ENCODE data around the gene ERCC2. TPM values are rescaled to one million over a fixed set of nuclear protein-coding genes. Genes with fewer than 3 reads are reported as not detected.

The ERCC2 gene
- total and polyA plus RNA-seq, 2 experiments from 2014 or later: 33.3 to 81.1 TPM

DNA sequence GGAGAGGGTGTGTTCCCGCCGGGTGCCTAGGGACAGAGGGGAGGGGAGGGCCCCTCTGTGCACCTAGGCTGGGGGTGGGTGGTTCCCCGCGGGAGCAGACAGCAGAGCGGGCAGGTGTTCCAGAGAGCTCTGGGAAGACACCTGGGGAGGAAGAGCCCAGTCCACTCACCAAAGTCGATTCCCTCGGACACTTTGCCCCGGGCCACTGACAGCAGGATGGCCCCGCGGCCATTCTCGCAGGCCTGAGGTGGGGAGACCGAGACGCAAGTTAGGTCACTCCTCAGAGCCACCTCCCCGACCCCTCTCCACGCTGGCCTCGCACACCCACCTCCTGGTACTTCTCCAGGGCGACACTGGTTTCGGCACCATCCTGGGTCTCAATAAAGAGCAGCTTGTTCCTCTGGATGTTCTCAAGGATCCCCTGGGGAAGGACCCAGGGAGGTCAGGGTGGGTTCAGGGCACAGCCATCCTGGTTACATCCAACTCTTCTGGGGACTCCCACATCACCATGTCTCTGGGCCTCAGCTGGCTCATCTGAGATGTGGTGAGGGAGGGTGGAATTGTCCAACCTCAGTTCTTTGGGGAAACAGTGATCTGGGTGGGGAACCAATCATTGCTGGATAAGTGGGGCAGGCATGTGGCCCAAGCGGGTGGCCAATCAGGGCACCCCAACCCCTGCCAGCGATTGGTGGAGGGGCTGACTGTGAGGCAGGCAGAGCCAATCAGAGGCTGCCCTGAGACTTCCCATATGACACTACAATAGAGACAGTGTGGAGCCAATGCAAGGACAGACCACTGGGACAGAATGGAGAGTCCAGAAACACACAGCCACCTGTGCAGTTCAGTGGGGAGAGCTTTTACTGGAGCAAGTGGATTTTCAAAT, 17.2 kb downstream of the ERCC2 start:
- no peak for DNase-seq (ENCODE audit: low spot score)
- Mint-ChIP-seq H3K36me3 (ENCODE audit: low read depth) (peaks cover 73% of the 10 kb centered on the region), H3K9me3 (no peaks in the 10 kb centered on the region), H3K4me3 (no peak overlapping the region), H3K27me3 (ENCODE audit: insufficient read depth, low read depth, poor library complexity) (peaks cover 17% of the 10 kb centered on the region), H3K27ac (no peak overlapping the region), H3K4me1 (no peaks in the 10 kb centered on the region; the same call in 1 of the 3 replicates)
- H3K36me3 ChIP-seq (ENCODE audit: insufficient read depth): peaks cover 27% of the 10 kb centered on the region; the same call in 1 of the 2 replicates
- no peak overlapping the region for H3K4me2 ChIP-seq
- H3K4me3 ChIP-seq: no peak overlapping the region
- no peaks in the 10 kb centered on the region for H3K79me2 ChIP-seq (replicated peaks; ENCODE audit: insufficient read depth)
- no peaks in the 10 kb centered on the region for H3F3A ChIP-seq (replicated peaks; ENCODE audit: low read depth)
- no peaks in the 10 kb centered on the region for H3K9me2 ChIP-seq (ENCODE audit: insufficient read depth)
- H3K4me1 ChIP-seq (ENCODE audit: insufficient read depth): no peaks in the 10 kb centered on the region
- H3K27me3 ChIP-seq (ENCODE audit: insufficient read depth): no peaks in the 10 kb centered on the region
- no peak for TF ChIP-seq NANOG (IDR thresholded peaks at IDR 0.05; ENCODE audit: borderline replicate concordance)
- no peak for TF ChIP-seq EZH2 (IDR thresholded peaks at IDR 0.05; ENCODE audit: low read depth, unreplicated experiment)
- TF ChIP-seq JUNB (IDR thresholded peaks at IDR 0.05; ENCODE audit: unreplicated experiment): no peak
- TF ChIP-seq ZNF331 (CRISPR knock-in tag; IDR thresholded peaks at IDR 0.05; ENCODE audit: low read depth): no peak
- TF ChIP-seq STAT1 (IDR thresholded peaks at IDR 0.05; ENCODE audit: unreplicated experiment): no peak
- no peak for TF ChIP-seq CREB1 (CRISPR knock-in tag; IDR thresholded peaks at IDR 0.05; ENCODE audit: low read depth)
- TF ChIP-seq, protein P1, sequence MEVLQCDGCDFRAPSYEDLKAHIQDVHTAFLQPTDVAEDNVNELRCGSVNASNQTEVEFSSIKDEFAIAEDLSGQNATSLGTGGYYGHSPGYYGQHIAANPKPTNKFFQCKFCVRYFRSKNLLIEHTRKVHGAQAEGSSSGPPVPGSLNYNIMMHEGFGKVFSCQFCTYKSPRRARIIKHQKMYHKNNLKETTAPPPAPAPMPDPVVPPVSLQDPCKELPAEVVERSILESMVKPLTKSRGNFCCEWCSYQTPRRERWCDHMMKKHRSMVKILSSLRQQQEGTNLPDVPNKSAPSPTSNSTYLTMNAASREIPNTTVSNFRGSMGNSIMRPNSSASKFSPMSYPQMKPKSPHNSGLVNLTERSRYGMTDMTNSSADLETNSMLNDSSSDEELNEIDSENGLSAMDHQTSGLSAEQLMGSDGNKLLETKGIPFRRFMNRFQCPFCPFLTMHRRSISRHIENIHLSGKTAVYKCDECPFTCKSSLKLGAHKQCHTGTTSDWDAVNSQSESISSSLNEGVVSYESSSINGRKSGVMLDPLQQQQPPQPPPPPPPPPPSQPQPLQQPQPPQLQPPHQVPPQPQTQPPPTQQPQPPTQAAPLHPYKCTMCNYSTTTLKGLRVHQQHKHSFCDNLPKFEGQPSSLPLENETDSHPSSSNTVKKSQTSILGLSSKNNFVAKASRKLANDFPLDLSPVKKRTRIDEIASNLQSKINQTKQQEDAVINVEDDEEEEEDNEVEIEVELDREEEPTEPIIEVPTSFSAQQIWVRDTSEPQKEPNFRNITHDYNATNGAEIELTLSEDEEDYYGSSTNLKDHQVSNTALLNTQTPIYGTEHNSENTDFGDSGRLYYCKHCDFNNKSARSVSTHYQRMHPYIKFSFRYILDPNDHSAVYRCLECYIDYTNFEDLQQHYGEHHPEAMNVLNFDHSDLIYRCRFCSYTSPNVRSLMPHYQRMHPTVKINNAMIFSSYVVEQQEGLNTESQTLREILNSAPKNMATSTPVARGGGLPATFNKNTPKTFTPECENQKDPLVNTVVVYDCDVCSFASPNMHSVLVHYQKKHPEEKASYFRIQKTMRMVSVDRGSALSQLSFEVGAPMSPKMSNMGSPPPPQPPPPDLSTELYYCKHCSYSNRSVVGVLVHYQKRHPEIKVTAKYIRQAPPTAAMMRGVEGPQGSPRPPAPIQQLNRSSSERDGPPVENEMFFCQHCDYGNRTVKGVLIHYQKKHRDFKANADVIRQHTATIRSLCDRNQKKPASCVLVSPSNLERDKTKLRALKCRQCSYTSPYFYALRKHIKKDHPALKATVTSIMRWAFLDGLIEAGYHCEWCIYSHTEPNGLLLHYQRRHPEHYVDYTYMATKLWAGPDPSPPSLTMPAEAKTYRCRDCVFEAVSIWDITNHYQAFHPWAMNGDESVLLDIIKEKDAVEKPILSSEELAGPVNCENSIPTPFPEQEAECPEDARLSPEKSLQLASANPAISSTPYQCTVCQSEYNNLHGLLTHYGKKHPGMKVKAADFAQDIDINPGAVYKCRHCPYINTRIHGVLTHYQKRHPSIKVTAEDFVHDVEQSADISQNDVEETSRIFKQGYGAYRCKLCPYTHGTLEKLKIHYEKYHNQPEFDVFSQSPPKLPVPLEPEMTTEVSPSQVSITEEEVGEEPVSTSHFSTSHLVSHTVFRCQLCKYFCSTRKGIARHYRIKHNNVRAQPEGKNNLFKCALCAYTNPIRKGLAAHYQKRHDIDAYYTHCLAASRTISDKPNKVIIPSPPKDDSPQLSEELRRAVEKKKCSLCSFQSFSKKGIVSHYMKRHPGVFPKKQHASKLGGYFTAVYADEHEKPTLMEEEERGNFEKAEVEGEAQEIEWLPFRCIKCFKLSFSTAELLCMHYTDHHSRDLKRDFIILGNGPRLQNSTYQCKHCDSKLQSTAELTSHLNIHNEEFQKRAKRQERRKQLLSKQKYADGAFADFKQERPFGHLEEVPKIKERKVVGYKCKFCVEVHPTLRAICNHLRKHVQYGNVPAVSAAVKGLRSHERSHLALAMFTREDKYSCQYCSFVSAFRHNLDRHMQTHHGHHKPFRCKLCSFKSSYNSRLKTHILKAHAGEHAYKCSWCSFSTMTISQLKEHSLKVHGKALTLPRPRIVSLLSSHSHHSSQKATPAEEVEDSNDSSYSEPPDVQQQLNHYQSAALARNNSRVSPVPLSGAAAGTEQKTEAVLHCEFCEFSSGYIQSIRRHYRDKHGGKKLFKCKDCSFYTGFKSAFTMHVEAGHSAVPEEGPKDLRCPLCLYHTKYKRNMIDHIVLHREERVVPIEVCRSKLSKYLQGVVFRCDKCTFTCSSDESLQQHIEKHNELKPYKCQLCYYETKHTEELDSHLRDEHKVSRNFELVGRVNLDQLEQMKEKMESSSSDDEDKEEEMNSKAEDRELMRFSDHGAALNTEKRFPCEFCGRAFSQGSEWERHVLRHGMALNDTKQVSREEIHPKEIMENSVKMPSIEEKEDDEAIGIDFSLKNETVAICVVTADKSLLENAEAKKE (CRISPR knock-in tag; IDR thresholded peaks at IDR 0.05): no peak
- no peak for TF ChIP-seq POLR2AphosphoS5 (IDR thresholded peaks at IDR 0.05; ENCODE audit: low read depth)
- no peak for TF ChIP-seq EZH2phosphoT487 (IDR thresholded peaks at IDR 0.05; ENCODE audit: unreplicated experiment)
- no peak for TF ChIP-seq ZNF114 (CRISPR knock-in tag; IDR thresholded peaks at IDR 0.05)
- TF ChIP-seq, protein P2, sequence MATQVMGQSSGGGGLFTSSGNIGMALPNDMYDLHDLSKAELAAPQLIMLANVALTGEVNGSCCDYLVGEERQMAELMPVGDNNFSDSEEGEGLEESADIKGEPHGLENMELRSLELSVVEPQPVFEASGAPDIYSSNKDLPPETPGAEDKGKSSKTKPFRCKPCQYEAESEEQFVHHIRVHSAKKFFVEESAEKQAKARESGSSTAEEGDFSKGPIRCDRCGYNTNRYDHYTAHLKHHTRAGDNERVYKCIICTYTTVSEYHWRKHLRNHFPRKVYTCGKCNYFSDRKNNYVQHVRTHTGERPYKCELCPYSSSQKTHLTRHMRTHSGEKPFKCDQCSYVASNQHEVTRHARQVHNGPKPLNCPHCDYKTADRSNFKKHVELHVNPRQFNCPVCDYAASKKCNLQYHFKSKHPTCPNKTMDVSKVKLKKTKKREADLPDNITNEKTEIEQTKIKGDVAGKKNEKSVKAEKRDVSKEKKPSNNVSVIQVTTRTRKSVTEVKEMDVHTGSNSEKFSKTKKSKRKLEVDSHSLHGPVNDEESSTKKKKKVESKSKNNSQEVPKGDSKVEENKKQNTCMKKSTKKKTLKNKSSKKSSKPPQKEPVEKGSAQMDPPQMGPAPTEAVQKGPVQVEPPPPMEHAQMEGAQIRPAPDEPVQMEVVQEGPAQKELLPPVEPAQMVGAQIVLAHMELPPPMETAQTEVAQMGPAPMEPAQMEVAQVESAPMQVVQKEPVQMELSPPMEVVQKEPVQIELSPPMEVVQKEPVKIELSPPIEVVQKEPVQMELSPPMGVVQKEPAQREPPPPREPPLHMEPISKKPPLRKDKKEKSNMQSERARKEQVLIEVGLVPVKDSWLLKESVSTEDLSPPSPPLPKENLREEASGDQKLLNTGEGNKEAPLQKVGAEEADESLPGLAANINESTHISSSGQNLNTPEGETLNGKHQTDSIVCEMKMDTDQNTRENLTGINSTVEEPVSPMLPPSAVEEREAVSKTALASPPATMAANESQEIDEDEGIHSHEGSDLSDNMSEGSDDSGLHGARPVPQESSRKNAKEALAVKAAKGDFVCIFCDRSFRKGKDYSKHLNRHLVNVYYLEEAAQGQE (IDR thresholded peaks at IDR 0.05; ENCODE audit: unreplicated experiment): no peak
- ATAC-seq: peak; percentile 21; the same call in 1 of the 3 replicates
- peaks cover 3% of the 10 kb centered on the region for H4K20me1 ChIP-seq (replicated peaks; ENCODE audit: insufficient read depth)
- no peak overlapping the region for H2AFZ ChIP-seq
- H3K27ac ChIP-seq (ENCODE audit: low read depth): no peak overlapping the region

Measured in GM23338 (cell line).